Lower leg skin (tissue), 3 donors: ENCODE results near the gene ZMYND11.

ENCODE experiments used
- POLR2A ChIP-seq, 2 donors: fragments of 450-650 bp; IDR thresholded peaks; one replicate each; pipeline ENCODE4 v1.6.1; 2016 to 2017; ENCODE audit warnings: antibody characterized with exemption in 2 of 2, mild to moderate bottlenecking in 1 of 2, moderate library complexity in 1 of 2
- TF ChIP-seq, protein P1 (sequence below), 3 donors: fragments of 450-650 bp; IDR thresholded peaks; one replicate each; pipeline ENCODE4 v1.5.1; 2016; ENCODE audit warnings: antibody characterized with exemption in 3 of 3, mild to moderate bottlenecking in 3 of 3, moderate library complexity in 2 of 3

DNA sequence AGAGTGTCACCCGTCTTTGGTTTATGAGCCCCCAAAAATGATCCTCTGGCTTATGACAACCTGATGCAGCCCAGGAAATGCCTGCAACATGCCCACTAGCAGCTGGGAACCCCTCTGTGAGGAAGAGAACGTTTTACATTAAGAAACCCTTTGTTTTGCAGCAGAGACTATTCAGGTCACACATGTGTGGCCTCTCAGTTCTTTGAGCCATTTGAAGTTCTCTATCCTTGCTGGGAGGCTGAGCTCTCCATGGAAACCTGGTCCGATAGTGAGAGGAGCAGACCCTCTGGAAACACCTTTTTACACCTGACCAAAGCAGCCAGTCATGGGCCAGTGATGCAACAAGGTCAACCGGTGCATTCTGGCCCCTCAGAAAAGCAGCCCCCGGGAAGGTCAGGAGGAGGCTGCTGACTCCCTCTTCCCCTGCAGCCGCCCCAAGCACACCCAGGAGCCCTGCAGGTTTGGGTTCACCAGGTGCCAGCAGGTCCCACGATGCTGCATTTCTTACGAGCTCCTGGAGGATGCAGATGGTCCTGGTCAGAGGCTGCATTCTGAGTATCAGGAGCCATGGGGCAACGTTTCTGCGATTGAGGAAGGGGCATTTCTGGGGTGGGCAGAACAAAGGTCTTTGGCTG lies 134.3 kb downstream of the ZMYND11 start:
- TF ChIP-seq, protein P1, sequence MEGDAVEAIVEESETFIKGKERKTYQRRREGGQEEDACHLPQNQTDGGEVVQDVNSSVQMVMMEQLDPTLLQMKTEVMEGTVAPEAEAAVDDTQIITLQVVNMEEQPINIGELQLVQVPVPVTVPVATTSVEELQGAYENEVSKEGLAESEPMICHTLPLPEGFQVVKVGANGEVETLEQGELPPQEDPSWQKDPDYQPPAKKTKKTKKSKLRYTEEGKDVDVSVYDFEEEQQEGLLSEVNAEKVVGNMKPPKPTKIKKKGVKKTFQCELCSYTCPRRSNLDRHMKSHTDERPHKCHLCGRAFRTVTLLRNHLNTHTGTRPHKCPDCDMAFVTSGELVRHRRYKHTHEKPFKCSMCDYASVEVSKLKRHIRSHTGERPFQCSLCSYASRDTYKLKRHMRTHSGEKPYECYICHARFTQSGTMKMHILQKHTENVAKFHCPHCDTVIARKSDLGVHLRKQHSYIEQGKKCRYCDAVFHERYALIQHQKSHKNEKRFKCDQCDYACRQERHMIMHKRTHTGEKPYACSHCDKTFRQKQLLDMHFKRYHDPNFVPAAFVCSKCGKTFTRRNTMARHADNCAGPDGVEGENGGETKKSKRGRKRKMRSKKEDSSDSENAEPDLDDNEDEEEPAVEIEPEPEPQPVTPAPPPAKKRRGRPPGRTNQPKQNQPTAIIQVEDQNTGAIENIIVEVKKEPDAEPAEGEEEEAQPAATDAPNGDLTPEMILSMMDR (IDR thresholded peaks at IDR 0.05) = no peak
- no peak for TF ChIP-seq POLR2A (IDR thresholded peaks at IDR 0.05)
